Vagina (tissue), 2 donors: ENCODE data around the gene GAS7. TPM values are rescaled to one million over a fixed set of nuclear protein-coding genes. Genes with fewer than 3 reads are reported as not detected.

ENCODE experiments used
- DNase-seq, 2 donors: peaks; one replicate each; pipeline ENCODE4 v3.0.0-alpha.2; 2017; ENCODE audit errors: extremely low spot score in 2 of 2
- H3K27ac ChIP-seq: fragments of 200-600 bp; sonication (generic); one replicate; pipeline ENCODE4 v1.5.1; 2019
- H3K27me3 ChIP-seq: fragments of 200-600 bp; sonication (generic); one replicate; pipeline ENCODE4 v1.5.1; 2019
- H3K36me3 ChIP-seq, 2 donors: fragments of 200-600 bp; sonication (generic); one replicate each; pipeline ENCODE4 v1.5.1; 2017 to 2019
- H3K4me1 ChIP-seq: fragments of 200-600 bp; sonication (generic); one replicate; pipeline ENCODE4 v1.5.1; 2019
- H3K4me3 ChIP-seq, 2 donors: fragments of 200-600 bp; sonication (generic); 1 replicate in 1 of 2; 2 replicates in 1 of 2; pipeline ENCODE4 v1.5.1; 2016 to 2019
- H3K9me3 ChIP-seq: fragments of 200-600 bp; sonication (generic); one replicate; pipeline ENCODE4 v1.5.1; 2019
- POLR2A ChIP-seq, 2 donors: fragments of 450-650 bp; IDR thresholded peaks; one replicate each; pipeline ENCODE4 v1.6.1; 2017; ENCODE audit warnings: antibody characterized with exemption in 2 of 2, mild to moderate bottlenecking in 2 of 2, moderate library complexity in 2 of 2
- POLR2AphosphoS5 ChIP-seq, 2 donors: sonication (generic); formaldehyde crosslinking; IDR thresholded peaks; one replicate each; pipeline ENCODE4 v1.9.0; 2017; ENCODE audit warnings: antibody characterized with exemption in 2 of 2, mild to moderate bottlenecking in 2 of 2, low read depth in 1 of 2; ENCODE audit not compliant: insufficient read depth in 1 of 2
- intact Hi-C: fragments of 100-400 bp; cut with DNase I; formaldehyde crosslinking; loops from one replicate; pipeline ENCODE4 v1.15.1; 2023
- total RNA-seq: library from RNA; depleted of rRNA; stranded (reverse); fragments of >200 nt; gene quantifications from one replicate; pipeline ENCODE4 v1.2.3, GENCODE V29; 2016
- TF ChIP-seq, protein P1 (sequence below), 3 experiments: fragments of 450-650 bp in 2 of 3; fragments of 200-600 bp in 1 of 3; sonication (generic) in 1 of 3; IDR thresholded peaks; one replicate each; pipeline ENCODE4 v1.5.1; 2017 to 2019; ENCODE audit warnings: antibody characterized with exemption in 3 of 3, mild to moderate bottlenecking in 2 of 3, moderate library complexity in 2 of 3

Gene GAS7
- total RNA-seq, 1 donor from 2014 or later: 47.1 TPM

DNA sequence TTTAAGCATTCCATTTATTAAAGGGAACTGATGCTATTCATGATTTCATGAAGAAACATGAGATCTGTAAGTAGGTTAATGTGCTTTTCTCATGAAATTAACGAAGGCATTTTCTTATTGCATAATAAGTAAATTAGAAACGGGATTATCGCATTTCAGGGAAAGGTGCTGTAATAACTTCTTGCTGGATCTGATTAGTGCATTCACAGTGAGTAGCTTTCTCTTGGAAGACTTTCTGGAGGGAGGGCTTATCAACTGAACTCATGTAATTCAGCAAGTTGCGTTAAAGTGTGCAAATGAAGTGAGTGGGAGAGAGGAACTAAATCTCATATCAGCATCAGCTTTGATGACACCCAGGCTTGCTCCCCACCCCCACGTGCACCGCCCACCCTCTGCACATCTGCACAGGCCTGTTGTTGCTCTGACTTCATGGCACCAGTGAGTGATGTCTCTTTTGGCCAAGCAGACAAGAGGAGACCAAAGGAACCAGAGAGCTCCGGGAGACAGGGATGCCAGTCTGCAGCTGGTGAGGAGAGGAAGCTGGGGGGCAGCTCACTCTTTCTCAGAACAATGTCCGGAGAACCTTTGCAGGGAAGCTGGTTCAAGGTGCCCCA is 26.3 kb upstream of the GAS7 start:
- no peaks in the 10 kb centered on the region for H3K27me3 ChIP-seq
- no peaks in the 10 kb centered on the region for H3K36me3 ChIP-seq
- DNase-seq: no peak
- H3K4me3 ChIP-seq: no peak overlapping the region
- H3K9me3 ChIP-seq: no peaks in the 10 kb centered on the region
- no peak overlapping the region for H3K27ac ChIP-seq
- H3K4me1 ChIP-seq: no peaks in the 10 kb centered on the region
- intact Hi-C loops: loop anchor here (5.0 kb wide), 1 partner anchor 988 kb away; no protein-coding TSS in a partner anchor
- TF ChIP-seq, protein P1, sequence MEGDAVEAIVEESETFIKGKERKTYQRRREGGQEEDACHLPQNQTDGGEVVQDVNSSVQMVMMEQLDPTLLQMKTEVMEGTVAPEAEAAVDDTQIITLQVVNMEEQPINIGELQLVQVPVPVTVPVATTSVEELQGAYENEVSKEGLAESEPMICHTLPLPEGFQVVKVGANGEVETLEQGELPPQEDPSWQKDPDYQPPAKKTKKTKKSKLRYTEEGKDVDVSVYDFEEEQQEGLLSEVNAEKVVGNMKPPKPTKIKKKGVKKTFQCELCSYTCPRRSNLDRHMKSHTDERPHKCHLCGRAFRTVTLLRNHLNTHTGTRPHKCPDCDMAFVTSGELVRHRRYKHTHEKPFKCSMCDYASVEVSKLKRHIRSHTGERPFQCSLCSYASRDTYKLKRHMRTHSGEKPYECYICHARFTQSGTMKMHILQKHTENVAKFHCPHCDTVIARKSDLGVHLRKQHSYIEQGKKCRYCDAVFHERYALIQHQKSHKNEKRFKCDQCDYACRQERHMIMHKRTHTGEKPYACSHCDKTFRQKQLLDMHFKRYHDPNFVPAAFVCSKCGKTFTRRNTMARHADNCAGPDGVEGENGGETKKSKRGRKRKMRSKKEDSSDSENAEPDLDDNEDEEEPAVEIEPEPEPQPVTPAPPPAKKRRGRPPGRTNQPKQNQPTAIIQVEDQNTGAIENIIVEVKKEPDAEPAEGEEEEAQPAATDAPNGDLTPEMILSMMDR (IDR thresholded peaks at IDR 0.05): no peak
- TF ChIP-seq POLR2A (IDR thresholded peaks at IDR 0.05): no peak
- TF ChIP-seq POLR2AphosphoS5 (IDR thresholded peaks at IDR 0.05; ENCODE audit: insufficient read depth in 1 of 2, low read depth in 1 of 2): no peak

DNA sequence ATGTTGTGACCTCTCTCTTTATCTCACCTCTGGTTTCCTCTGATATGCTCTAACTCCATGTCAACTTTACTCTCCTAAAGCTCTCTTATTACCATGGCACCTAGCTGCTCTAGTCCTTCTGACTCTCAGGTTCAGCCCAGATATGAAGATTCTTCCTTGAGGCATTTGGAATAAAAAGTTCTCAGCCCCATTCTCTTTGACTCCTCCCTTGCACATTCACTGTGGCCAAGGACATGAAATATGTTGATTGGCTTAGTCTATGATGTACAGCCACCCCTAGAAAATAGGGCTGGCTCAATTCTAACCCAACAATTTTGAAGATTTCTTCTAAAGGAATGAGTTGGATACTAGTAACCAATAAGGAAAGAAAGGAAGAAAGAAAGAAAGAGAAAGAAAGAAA is 20.8 kb upstream of the GAS7 start:
- H3K27ac ChIP-seq: no peak overlapping the region
- DNase-seq: no peak
- H3K27me3 ChIP-seq: no peaks in the 10 kb centered on the region
- no peak overlapping the region for H3K4me3 ChIP-seq
- no peaks in the 10 kb centered on the region for H3K4me1 ChIP-seq
- intact Hi-C loops: no loop called here
- TF ChIP-seq, protein P1 (IDR thresholded peaks at IDR 0.05): no peak
- TF ChIP-seq POLR2A (IDR thresholded peaks at IDR 0.05) (no peak), POLR2AphosphoS5 (IDR thresholded peaks at IDR 0.05; ENCODE audit: insufficient read depth in 1 of 2, low read depth in 1 of 2) (no peak)
- H3K9me3 ChIP-seq: no peaks in the 10 kb centered on the region
- H3K36me3 ChIP-seq: no peaks in the 10 kb centered on the region

DNA sequence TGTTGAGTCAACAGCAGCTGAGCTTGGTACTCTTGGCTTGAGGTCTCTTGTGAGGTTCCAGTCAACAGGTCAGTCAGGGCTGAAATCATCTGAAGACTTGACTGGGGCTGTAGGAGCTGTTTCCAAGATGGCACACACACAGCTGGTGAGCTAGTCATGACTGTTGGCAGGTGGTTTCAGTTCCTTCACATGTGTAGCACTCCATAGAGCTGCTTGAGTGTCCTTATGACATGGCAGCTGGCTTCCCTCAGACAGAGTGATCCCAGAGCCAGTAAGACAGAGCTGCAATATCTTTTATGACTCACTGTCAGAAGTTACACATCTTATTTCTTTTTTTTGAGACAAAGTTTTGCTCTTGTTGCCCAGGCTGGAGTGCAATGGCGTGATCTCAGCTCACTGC is 19.5 kb upstream of the GAS7 start:
- Histone ChIP-seq H3K4me3 (no peak overlapping the region), H3K36me3 (no peaks in the 10 kb centered on the region), H3K4me1 (no peaks in the 10 kb centered on the region), H3K9me3 (no peaks in the 10 kb centered on the region), H3K27ac (no peak overlapping the region), H3K27me3 (no peaks in the 10 kb centered on the region)
- no peak for DNase-seq
- TF ChIP-seq, protein P1 (IDR thresholded peaks at IDR 0.05): no peak
- TF ChIP-seq POLR2AphosphoS5 (IDR thresholded peaks at IDR 0.05; ENCODE audit: insufficient read depth in 1 of 2, low read depth in 1 of 2) (no peak), POLR2A (IDR thresholded peaks at IDR 0.05) (no peak)
- intact Hi-C loops: no loop called here

DNA sequence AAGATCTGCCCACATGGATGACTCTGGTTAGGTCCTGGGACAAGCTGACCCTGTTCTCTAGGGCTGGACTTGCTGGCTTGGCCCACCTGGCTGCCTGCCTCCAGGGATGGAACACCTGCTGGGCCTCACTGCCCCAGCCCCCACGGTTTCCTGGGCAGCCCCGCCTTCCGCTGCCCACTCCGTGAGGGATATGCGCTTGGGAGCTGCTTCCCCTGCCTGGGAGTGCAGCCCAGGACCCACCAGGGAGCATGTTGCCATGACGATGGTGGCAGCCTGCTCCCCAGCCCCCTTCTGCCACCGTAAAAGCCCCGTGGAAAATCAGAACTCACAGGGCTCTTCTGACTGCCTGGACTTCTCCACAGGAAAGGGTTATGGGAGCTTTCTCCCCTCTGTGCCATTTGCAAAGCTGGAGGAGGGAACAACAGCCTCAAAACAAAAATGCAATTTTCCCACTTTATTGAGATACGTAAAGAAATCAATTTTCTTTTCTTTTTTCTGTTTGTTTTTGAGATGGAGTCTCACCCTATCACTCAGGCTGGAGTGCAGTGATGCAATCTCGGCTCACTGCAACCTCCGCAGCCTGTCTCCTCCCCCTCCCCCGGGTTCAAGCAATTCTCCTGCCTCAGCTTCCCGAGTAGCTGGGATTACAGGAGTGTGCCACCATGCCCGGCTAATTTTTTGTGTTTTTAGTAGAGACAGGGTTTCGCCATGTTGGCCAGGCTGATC is 18.0 kb upstream of the GAS7 start:
- DNase-seq: no peak
- intact Hi-C loops: no loop called here

More for the DNA sequence above, 18.0 kb upstream of the GAS7 start:
- no peak overlapping the region for H3K27ac ChIP-seq
- H3K27me3 ChIP-seq: no peaks in the 10 kb centered on the region
- H3K9me3 ChIP-seq: no peaks in the 10 kb centered on the region
- H3K4me1 ChIP-seq: no peaks in the 10 kb centered on the region
- H3K4me3 ChIP-seq: no peak overlapping the region
- no peaks in the 10 kb centered on the region for H3K36me3 ChIP-seq
- no peak for TF ChIP-seq POLR2AphosphoS5 (IDR thresholded peaks at IDR 0.05; ENCODE audit: insufficient read depth in 1 of 2, low read depth in 1 of 2)
- TF ChIP-seq POLR2A (IDR thresholded peaks at IDR 0.05): no peak
- TF ChIP-seq, protein P1 (IDR thresholded peaks at IDR 0.05): no peak
